Ramos (cell line): Measurements from ENCODE around the gene CLIP4.

ENCODE experiments used
- in situ Hi-C: fragments of 300-500 bp; cut with MboI; formaldehyde crosslinking; loops from one replicate; pipeline ENCODE4 v1.14.3; 2022; ENCODE audit warnings: low sequenced_read_pairs; ENCODE audit not compliant: unreplicated experiment

Gene CLIP4

DNA sequence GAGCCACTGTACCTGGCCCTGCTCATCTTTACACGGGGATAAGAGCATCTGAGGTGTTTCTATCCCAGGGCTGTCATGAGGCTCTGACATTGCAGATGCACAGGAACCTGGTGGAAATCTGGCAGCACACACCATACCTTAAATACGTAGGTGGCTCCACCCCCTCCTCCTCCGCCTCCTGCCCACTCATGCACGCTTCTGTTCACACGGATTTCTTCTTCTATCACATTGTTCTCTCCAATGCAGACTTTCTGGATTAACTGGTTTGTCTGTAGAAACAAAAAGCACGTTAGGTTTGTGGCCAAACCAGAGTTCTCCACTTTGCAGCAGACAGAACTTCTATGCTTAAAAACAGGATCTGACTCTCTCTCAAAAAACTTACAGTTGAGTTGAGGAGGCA, 118.2 kb downstream of the CLIP4 start:
- in situ Hi-C loops, result no loop called here

DNA sequence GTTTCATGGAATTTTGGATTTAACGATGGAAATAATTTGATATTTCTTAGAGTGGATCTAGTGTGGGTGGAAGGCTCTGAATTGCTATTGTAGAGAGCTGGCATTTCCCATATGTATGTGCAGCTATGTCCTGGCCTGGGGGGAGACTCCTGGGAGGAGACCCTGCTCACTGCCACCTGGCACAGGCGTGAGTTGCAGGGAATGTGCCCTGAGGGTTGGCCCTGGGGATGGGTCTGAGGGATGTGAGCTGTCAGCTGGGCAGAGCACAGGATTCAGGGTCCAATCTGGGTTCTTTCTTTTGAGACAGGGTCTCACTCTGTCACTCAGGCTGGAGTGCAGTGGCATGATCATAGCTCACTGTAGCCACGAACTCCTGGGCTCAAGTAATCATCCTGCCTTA, 120.2 kb downstream of the CLIP4 start:
- in situ Hi-C loops, result no loop called here

DNA sequence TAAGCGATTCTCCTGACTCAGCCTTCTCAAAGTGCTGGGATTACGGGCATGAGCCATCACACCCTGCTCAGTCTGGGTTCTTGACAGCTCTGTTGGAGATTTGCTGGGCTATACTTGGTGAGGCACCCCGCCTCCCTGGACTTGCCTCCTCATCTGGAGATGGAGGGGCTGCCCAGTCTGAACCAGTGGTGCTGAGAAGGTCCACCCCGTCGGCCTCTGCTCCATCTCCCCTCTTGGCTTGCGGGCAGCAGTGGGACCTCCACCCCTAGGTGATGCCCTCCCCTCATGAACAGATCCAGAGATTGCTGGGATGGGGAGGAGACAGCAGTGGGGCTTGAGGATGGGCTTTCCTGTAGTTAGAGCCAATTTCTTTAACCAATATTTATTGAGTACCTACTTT, 120.9 kb downstream of the CLIP4 start:
- in situ Hi-C loops, result no loop called here

DNA sequence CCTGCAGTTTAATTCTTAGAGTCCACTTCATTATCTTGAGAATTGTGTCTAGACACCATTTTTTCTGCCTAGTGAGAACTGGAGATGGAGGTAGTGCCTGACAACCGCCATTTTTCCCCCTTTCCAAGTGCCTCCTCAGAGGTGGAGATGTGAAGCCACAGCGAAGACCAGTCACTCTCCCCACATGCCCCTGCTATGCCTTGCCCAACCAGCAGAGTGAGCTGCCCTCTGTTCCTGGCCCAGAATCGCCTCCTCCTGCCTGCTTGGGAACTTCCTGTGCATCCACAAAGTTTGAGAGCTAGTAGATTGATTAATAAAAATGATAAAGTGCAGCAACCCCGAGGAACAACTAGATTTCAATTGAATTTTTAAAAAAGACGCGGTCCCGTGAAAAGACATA, 123.3 kb downstream of the CLIP4 start:
- in situ Hi-C loops, result no loop called here
